Endothelial cell of umbilical vein (primary cell): Measurements from ENCODE around the gene KCTD1. TPM values are rescaled to one million over a fixed set of nuclear protein-coding genes. Genes with fewer than 3 reads are reported as not detected.

ENCODE experiments used
- BruUV-seq: library from RNA; stranded (reverse); fragments of 400-500 nt; replicated peaks from 2 replicates; lab custom pipeline; 2021; lab: Mats Ljungman, UMichigan
- CTCF ChIA-PET: fragments of 300-600, 350-600 bp; sonication (Branson Sonifier 250); formaldehyde crosslinking; loops from one replicate; lab custom pipeline; 2021; ENCODE audit warnings: antibody characterized with exemption, inconsistent platforms; lab: Charles Lee
- POLR2A ChIA-PET: fragments of 300-600, 350-600 bp; sonication (Branson Sonifier 250); formaldehyde crosslinking; loops from one replicate; lab custom pipeline; 2021; ENCODE audit warnings: antibody characterized with exemption, inconsistent platforms; lab: Charles Lee
- DNase-seq: peaks from one replicate; pipeline ENCODE4 v3.0.0-alpha.2; 2011; ENCODE audit warnings: low read depth, low spot score
- FAIRE-seq: peaks from 2 replicates; lab custom pipeline; 2011; peaks lifted over from hg19 to GRCh38; lab: Jason Lieb, UNC
- H2AFZ ChIP-seq: 2 replicates; pipeline ENCODE4 v1.6.0; 2012; ENCODE audit warnings: low read depth, low read length, control low read depth, inconsistent platforms
- H3K27ac ChIP-seq: 2 replicates; pipeline ENCODE4 v1.5.1; 2011; ENCODE audit warnings: low read depth, mild to moderate bottlenecking, control low read depth, low read length, moderate library complexity; ENCODE audit not compliant: insufficient read depth
- H3K27me3 ChIP-seq, 2 experiments: 2 replicates each; pipeline versions ENCODE4 v1.6.0 to v1.6.1; 2011; ENCODE audit warnings: low read length in 2 of 2, mixed read lengths in 1 of 2; ENCODE audit not compliant: control insufficient read depth in 2 of 2, insufficient read depth in 2 of 2
- H3K36me3 ChIP-seq, 2 experiments: 2 replicates in 1 of 2; 3 replicates in 1 of 2; pipeline ENCODE4 v1.5.1; 2011; ENCODE audit warnings: low read length in 2 of 2, mild to moderate bottlenecking in 1 of 2, moderate library complexity in 1 of 2; ENCODE audit not compliant: control insufficient read depth in 2 of 2, insufficient read depth in 2 of 2; ENCODE audit errors: extremely low read depth in 1 of 2
- H3K4me1 ChIP-seq: 3 replicates; pipeline ENCODE4 v1.5.1; 2011; ENCODE audit warnings: mild to moderate bottlenecking, low read length; ENCODE audit not compliant: control insufficient read depth, insufficient read depth; ENCODE audit errors: extremely low read depth
- H3K4me2 ChIP-seq: 2 replicates; pipeline ENCODE4 v1.6.1; 2011; ENCODE audit warnings: low read length, control low read depth, mixed read lengths; ENCODE audit not compliant: insufficient read depth
- H3K4me3 ChIP-seq, 3 experiments: fragments of 200-600 bp in 1 of 3; sonication (generic), shearing (Covaris generic) in 1 of 3; replicated peaks in 1 of 3; 2 replicates each; pipeline ENCODE4 v1.5.1; 2011 to 2016; ENCODE audit warnings: control low read depth in 3 of 3, low read length in 3 of 3, mild to moderate bottlenecking in 2 of 3, inconsistent platforms in 1 of 3, low read depth in 1 of 3, moderate library complexity in 1 of 3; ENCODE audit not compliant: insufficient read depth in 1 of 3
- H3K79me2 ChIP-seq: 2 replicates; pipeline ENCODE4 v1.6.0; 2012; ENCODE audit warnings: low read length, inconsistent platforms; ENCODE audit not compliant: control insufficient read depth, insufficient read depth
- H3K9ac ChIP-seq: replicated peaks from 2 replicates; pipeline ENCODE3; 2011; ENCODE audit warnings: low read length, control low read depth; ENCODE audit not compliant: insufficient read depth; ENCODE audit errors: extremely low read depth
- H3K9me1 ChIP-seq: replicated peaks from 3 replicates; pipeline ENCODE4 v1.6.0; 2011; ENCODE audit warnings: mild to moderate bottlenecking, low read length; ENCODE audit not compliant: control insufficient read depth, insufficient read depth; ENCODE audit errors: extremely low read depth
- H3K9me3 ChIP-seq: replicated peaks from 2 replicates; pipeline ENCODE4 v1.5.1; 2012; ENCODE audit warnings: low read length, inconsistent platforms; ENCODE audit not compliant: control insufficient read depth, insufficient read depth
- H4K20me1 ChIP-seq: replicated peaks from 2 replicates; pipeline ENCODE3; 2011; ENCODE audit warnings: mild to moderate bottlenecking, low read length; ENCODE audit not compliant: control insufficient read depth, insufficient read depth; ENCODE audit errors: extremely low read depth
- CTCF ChIP-seq, 2 donors: IDR thresholded peaks; 1 replicate in 1 of 2; 2 replicates in 1 of 2; pipeline ENCODE4 v1.5.1; 2011; ENCODE audit warnings: low read length in 2 of 2, mild to moderate bottlenecking in 2 of 2, moderate library complexity in 2 of 2, control low read depth in 1 of 2, inconsistent platforms in 1 of 2, low read depth in 1 of 2; ENCODE audit not compliant: insufficient read depth in 1 of 2; ENCODE audit errors: extremely low read depth in 1 of 2
- EZH2 ChIP-seq: IDR thresholded peaks from 2 replicates; pipeline ENCODE4 v1.6.1; 2012; ENCODE audit warnings: borderline replicate concordance, low read depth, mild to moderate bottlenecking, moderate library complexity, low read length, inconsistent platforms; ENCODE audit not compliant: severe bottlenecking
- FOS ChIP-seq: IDR thresholded peaks from 2 replicates; pipeline ENCODE4 v1.6.1; 2011; ENCODE audit warnings: mild to moderate bottlenecking, low read length, moderate library complexity, borderline replicate concordance; ENCODE audit not compliant: insufficient read depth
- GATA2 ChIP-seq: IDR thresholded peaks from 2 replicates; pipeline ENCODE4 v1.7.0; 2011; ENCODE audit warnings: low read depth, mild to moderate bottlenecking, moderate library complexity, mixed read lengths, low read length; ENCODE audit not compliant: insufficient read length, insufficient read depth
- JUN ChIP-seq: IDR thresholded peaks from 2 replicates; pipeline ENCODE4 v1.6.1; 2011; ENCODE audit warnings: borderline replicate concordance, low read depth; ENCODE audit not compliant: insufficient read length, insufficient read depth
- MYC ChIP-seq: IDR thresholded peaks from one replicate; pipeline ENCODE4 v1.6.1; 2011; ENCODE audit warnings: mild to moderate bottlenecking, low read depth, low read length
- POLR2A ChIP-seq: IDR thresholded peaks from 2 replicates; pipeline ENCODE4 v1.6.1; 2012; ENCODE audit warnings: low read depth, mild to moderate bottlenecking, control low read depth, low read length
- POLR2AphosphoS5 ChIP-seq: IDR thresholded peaks from 2 replicates; pipeline ENCODE4 v1.6.1; 2012; ENCODE audit warnings: low read depth, mild to moderate bottlenecking, control low read depth, low read length, moderate library complexity; ENCODE audit not compliant: insufficient read depth
- dilution Hi-C: fragments of 300-500 bp; cut with MboI; formaldehyde crosslinking; loops from one replicate; pipeline ENCODE4 v1.15.0; 2019; ENCODE audit warnings: low sequenced_read_pairs; ENCODE audit not compliant: extremely low pct_ligation_motif_present
- intact Hi-C: fragments of 100-400 bp; cut with micrococcal nuclease; formaldehyde crosslinking; loops from one replicate; pipeline ENCODE4 v1.10.0; 2022
- polyA plus RNA-seq, 4 experiments: library from polyadenylated mRNA; depleted of rRNA in 3 of 4; stranded (reverse) in 3 of 4; unstranded in 1 of 4; fragments of >200 nt; gene quantifications; 2 replicates each; pipeline versions ENCODE4 v1.2.1 to v1.2.3, GENCODE V29; 2011 to 2012; ENCODE audit warnings: missing spikeins in 1 of 4
- total RNA-seq: library from RNA; stranded (reverse); gene quantifications from 2 replicates; pipeline ENCODE4 v1.2.3, GENCODE V29; 2021
- TF ChIP-seq, protein P1 (sequence below): IDR thresholded peaks from 2 replicates; pipeline ENCODE4 v1.6.1; 2011; ENCODE audit not compliant: insufficient read depth, insufficient read length

KCTD1 gene
- total and polyA plus RNA-seq, 2 donors (not counting 3 experiments of a cell fraction or from before 2014, with no cell fraction given): 6.1 to 12.1 TPM

- H2AFZ ChIP-seq: peak overlapping the region; percentile 12
- CTCF ChIA-PET: interaction anchor here (0.9 to 3.2 kb wide), 7 partner anchors 9 to 97 kb away, joined by 3 to 12 read pairs (median 5); partner anchors contain the start of gene KCTD1
These were observed 67.2 kb downstream of the KCTD1 start for GRCh38 chr18:26480897-26481795.

More at GRCh38 chr18:26480897-26481795, 67.2 kb downstream of the KCTD1 start:
- peak; percentile 97 for TF ChIP-seq JUN
- TF ChIP-seq EZH2: no peak
- peak; percentile 97 for TF ChIP-seq FOS
- TF ChIP-seq GATA2: peak; percentile 16
- no peak for TF ChIP-seq MYC
- no peak for TF ChIP-seq POLR2A
- TF ChIP-seq, protein P1, sequence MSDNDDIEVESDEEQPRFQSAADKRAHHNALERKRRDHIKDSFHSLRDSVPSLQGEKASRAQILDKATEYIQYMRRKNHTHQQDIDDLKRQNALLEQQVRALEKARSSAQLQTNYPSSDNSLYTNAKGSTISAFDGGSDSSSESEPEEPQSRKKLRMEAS: no peak
- peak; percentile 52 for TF ChIP-seq POLR2AphosphoS5
- TF ChIP-seq CTCF (IDR thresholded peaks at IDR 0.05; ENCODE audit: extremely low read depth in 1 of 2, insufficient read depth in 1 of 2, low read depth in 1 of 2, low read length in 2 of 2): no peak
- no peaks in the 10 kb centered on the region for H3K9me3 ChIP-seq
- intact Hi-C loops: loop anchor here (1.0 to 2.0 kb wide), 2 partner anchors 67 to 176 kb away; partner anchors contain the start of gene KCTD1
- dilution Hi-C loops: no loop called here
- H3K9ac ChIP-seq: peak overlapping the region; percentile 53
- FAIRE-seq (peak; percentile 92), DNase-seq (peak; percentile 92)
- peak overlapping the region; percentile 92 for H3K27ac ChIP-seq
- H3K27me3 ChIP-seq: no peaks in the 10 kb centered on the region
- no peaks in the 10 kb centered on the region for H3K9me1 ChIP-seq
- POLR2A ChIA-PET: no interaction called here
- BruUV-seq: TSS peak; percentile 73
- peak overlapping the region; percentile 40 for H3K4me2 ChIP-seq
- peaks cover 31% of the 10 kb centered on the region for H3K4me1 ChIP-seq
- no peaks in the 10 kb centered on the region for H3K36me3 ChIP-seq
- no peak overlapping the region for H3K4me3 ChIP-seq
- no peaks in the 10 kb centered on the region for H4K20me1 ChIP-seq
- H3K79me2 ChIP-seq: no peaks in the 10 kb centered on the region
